PC-3 (cell line): ENCODE measurements around the gene NPIPA2. TPM values are rescaled to one million over a fixed set of nuclear protein-coding genes. Genes with fewer than 3 reads are reported as not detected.
"Not testable (repeated sequence)": the region's sequence is repeated elsewhere in the genome, so short reads cannot be mapped to it uniquely, and the experiment has no call there.

Experiments used
- ATAC-seq: fragments of 200-7000 bp; cut with Tn5 transposase; 2 replicates; pipeline ENCODE4 v1.9.1; 2020; ENCODE audit warnings: mild to moderate bottlenecking, moderate library complexity
- BruUV-seq: library from RNA; stranded (reverse); fragments of 400-500 nt; replicated peaks from 2 replicates; lab custom pipeline; 2021; lab: Mats Ljungman, UMichigan
- CTCF ChIA-PET: fragments of 300-600 bp; sonication (Branson Sonifier 250); formaldehyde crosslinking; loops from one replicate; lab custom pipeline; 2022; ENCODE audit warnings: antibody characterized with exemption; lab: Charles Lee
- POLR2A ChIA-PET: fragments of 300-600 bp; sonication (Branson Sonifier 250); formaldehyde crosslinking; loops from one replicate; lab custom pipeline; 2022; ENCODE audit warnings: antibody characterized with exemption; ENCODE audit not compliant: unreplicated experiment; lab: Charles Lee
- DNase-seq: peaks from one replicate; pipeline ENCODE4 v3.0.0-alpha.2; 2015
- H2AFZ ChIP-seq: fragments of 300-600 bp; sonication (generic); 2 replicates; pipeline ENCODE4 v1.6.0; 2016; ENCODE audit warnings: antibody characterized with exemption, low read length
- H3F3A ChIP-seq: fragments of 300-600 bp; sonication (generic); one replicate; pipeline ENCODE4 v1.6.0; 2017; ENCODE audit warnings: antibody characterized with exemption, low read length, control low read depth, mild to moderate bottlenecking; ENCODE audit not compliant: unreplicated experiment
- H3K27ac ChIP-seq: fragments of 300-600 bp; sonication (generic); 2 replicates; pipeline ENCODE4 v1.5.1; 2016; ENCODE audit warnings: mild to moderate bottlenecking, low read length
- H3K27me3 ChIP-seq: fragments of 300-600 bp; sonication (generic); 2 replicates; pipeline ENCODE4 v1.6.1; 2016; ENCODE audit warnings: low read length, mixed read lengths
- H3K36me3 ChIP-seq: fragments of 300-600 bp; sonication (generic); 2 replicates; pipeline ENCODE4 v1.6.1; 2016; ENCODE audit warnings: low read depth, mixed run types, low read length, mixed read lengths
- H3K4me1 ChIP-seq: fragments of 300-600 bp; sonication (generic); 2 replicates; pipeline ENCODE4 v1.5.1; 2016; ENCODE audit warnings: low read length; ENCODE audit not compliant: insufficient read depth
- H3K4me2 ChIP-seq: fragments of 300-600 bp; sonication (generic); 2 replicates; pipeline ENCODE4 v1.6.0; 2016; ENCODE audit warnings: low read length
- H3K4me3 ChIP-seq: fragments of 300-600 bp; sonication (generic); 2 replicates; pipeline ENCODE4 v1.5.1; 2016; ENCODE audit warnings: mild to moderate bottlenecking, low read length, mixed read lengths
- H3K79me2 ChIP-seq: fragments of 300-600 bp; sonication (generic); 2 replicates; pipeline ENCODE4 v1.6.1; 2017; ENCODE audit warnings: low read length, mixed read lengths
- H3K9ac ChIP-seq: fragments of 300-600 bp; sonication (generic); 2 replicates; pipeline ENCODE4 v1.6.0; 2016; ENCODE audit warnings: mild to moderate bottlenecking, low read length
- H3K9me2 ChIP-seq: fragments of 300-600 bp; sonication (generic); replicated peaks from 2 replicates; pipeline ENCODE4 v1.6.1; 2016; ENCODE audit warnings: mixed run types, low read length, mixed read lengths
- H3K9me3 ChIP-seq: fragments of 300-600 bp; sonication (generic); 2 replicates; pipeline ENCODE4 v1.6.1; 2016; ENCODE audit warnings: low read length, mixed read lengths
- H4K20me1 ChIP-seq: fragments of 300-600 bp; sonication (generic); 2 replicates; pipeline ENCODE4 v1.6.1; 2016; ENCODE audit warnings: low read length, mixed read lengths
- intact Hi-C: fragments of 100-400 bp; cut with micrococcal nuclease; formaldehyde crosslinking; loops from 2 replicates; pipeline ENCODE4 v1.9.0; 2023
- total RNA-seq: library from RNA; depleted of rRNA; stranded (reverse); fragments of >200 nt; gene quantifications from 2 replicates; pipeline ENCODE4 v1.2.3, GENCODE V29; 2014

The NPIPA2 gene
- total RNA-seq, 1 experiment from 2014 or later: 0.98 TPM

DNA sequence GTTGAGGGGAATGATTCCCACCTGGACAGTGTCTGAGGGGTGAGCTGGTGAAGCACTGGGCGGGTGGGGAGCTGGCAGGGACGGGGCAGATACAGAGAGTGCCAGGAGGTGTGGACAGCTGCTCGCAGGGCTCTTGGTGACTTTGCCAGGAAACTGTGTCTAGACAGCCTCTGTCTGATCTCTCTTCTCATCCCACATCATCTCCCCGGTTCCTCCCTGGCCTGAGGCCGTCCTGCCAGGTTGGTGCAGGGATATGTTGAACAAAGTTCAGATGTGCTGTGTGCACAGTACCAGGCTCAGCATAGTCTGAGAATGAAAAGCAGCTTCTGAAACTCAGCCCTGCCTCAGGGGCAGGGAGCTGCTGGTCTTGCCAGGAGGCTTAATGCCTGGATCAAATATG lies 47.2 kb downstream of the NPIPA2 start:
- H4K20me1 ChIP-seq, CTCF ChIA-PET, H3K27ac ChIP-seq, H3K27me3 ChIP-seq, H3K4me2 ChIP-seq, H3K4me1 ChIP-seq, ATAC-seq, H3K4me3 ChIP-seq, POLR2A ChIA-PET, H2AFZ ChIP-seq, H3F3A ChIP-seq, DNase-seq, BruUV-seq, H3K9me2 ChIP-seq, H3K9ac ChIP-seq, H3K9me3 ChIP-seq, H3K36me3 ChIP-seq, H3K79me2 ChIP-seq, intact Hi-C loops: not testable (repeated sequence)

DNA sequence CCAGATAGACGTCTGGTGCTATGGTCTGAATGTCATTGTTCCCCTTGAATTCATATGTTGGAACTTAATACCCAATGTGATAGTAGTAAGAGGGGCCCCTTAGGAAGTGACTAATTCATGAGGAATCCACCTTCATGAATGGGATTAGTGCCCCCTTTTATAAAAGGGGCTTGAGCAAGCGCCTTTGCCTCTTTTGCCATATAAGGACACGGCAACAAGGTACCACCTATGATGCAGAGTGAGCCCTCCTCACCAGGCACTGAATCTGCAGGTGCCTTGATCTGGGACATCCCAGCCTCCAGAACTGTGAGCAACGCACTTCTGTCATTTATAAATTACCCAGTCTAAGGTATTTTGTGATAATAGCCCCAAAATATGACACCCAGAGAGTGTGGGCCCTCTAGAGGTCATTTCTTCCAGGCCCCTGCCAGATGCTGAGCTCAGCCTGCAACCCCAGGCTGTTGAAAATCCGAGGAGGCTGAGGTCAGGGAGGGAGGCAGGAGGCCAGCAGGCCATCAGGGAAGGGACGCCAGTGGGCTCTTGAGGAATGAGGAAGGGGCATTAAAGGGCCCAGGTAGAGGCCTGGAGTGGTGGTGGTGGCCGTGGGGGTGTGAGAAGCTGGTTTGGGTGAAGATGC lies 48.1 kb downstream of the NPIPA2 start:
- H3K79me2 ChIP-seq, H3K9me2 ChIP-seq, H3K27ac ChIP-seq, H3K9ac ChIP-seq, H3K27me3 ChIP-seq, H3K9me3 ChIP-seq, CTCF ChIA-PET, ATAC-seq, H4K20me1 ChIP-seq, H2AFZ ChIP-seq, H3K4me2 ChIP-seq, BruUV-seq, H3K4me1 ChIP-seq, H3K4me3 ChIP-seq, POLR2A ChIA-PET, intact Hi-C loops, H3K36me3 ChIP-seq, H3F3A ChIP-seq, DNase-seq: not testable (repeated sequence)

- H3K4me2 ChIP-seq, H2AFZ ChIP-seq, H3K27ac ChIP-seq, H4K20me1 ChIP-seq, CTCF ChIA-PET, H3K9me3 ChIP-seq, H3K4me1 ChIP-seq, DNase-seq, POLR2A ChIA-PET, H3K79me2 ChIP-seq, BruUV-seq, H3F3A ChIP-seq, H3K9me2 ChIP-seq, ATAC-seq, H3K4me3 ChIP-seq, H3K36me3 ChIP-seq, H3K27me3 ChIP-seq, H3K9ac ChIP-seq, intact Hi-C loops: not testable (repeated sequence)
Measured at GRCh38 chr16:14792914-14793313, 50.6 kb downstream of the NPIPA2 start.

GRCh38 chr16:14797558-14797957 lies 55.2 kb downstream of the NPIPA2 start:
- CTCF ChIA-PET, POLR2A ChIA-PET, H3K27ac ChIP-seq: not testable (repeated sequence)

GRCh38 chr16:14803577-14803976 lies 61.2 kb downstream of the NPIPA2 start:
- H3K9me3 ChIP-seq, H3F3A ChIP-seq, H3K9ac ChIP-seq, POLR2A ChIA-PET, BruUV-seq, H3K27me3 ChIP-seq, H3K4me3 ChIP-seq, intact Hi-C loops, H3K4me1 ChIP-seq, H4K20me1 ChIP-seq, DNase-seq, ATAC-seq, H3K79me2 ChIP-seq, H3K27ac ChIP-seq, H2AFZ ChIP-seq, H3K9me2 ChIP-seq, H3K36me3 ChIP-seq, CTCF ChIA-PET, H3K4me2 ChIP-seq: not testable (repeated sequence)

More at GRCh38 chr16:14797558-14797957, 55.2 kb downstream of the NPIPA2 start:
- H3K4me3 ChIP-seq, H3K9ac ChIP-seq, H3K27me3 ChIP-seq, H3K4me1 ChIP-seq, H3K4me2 ChIP-seq, H3K36me3 ChIP-seq, DNase-seq, intact Hi-C loops, BruUV-seq, H2AFZ ChIP-seq, H3K79me2 ChIP-seq, H3K9me3 ChIP-seq, H3F3A ChIP-seq, H4K20me1 ChIP-seq, H3K9me2 ChIP-seq, ATAC-seq: not testable (repeated sequence)

GRCh38 chr16:14807184-14807678 lies 64.9 kb downstream of the NPIPA2 start:
- H3K4me2 ChIP-seq, H3K27ac ChIP-seq, H3K36me3 ChIP-seq, intact Hi-C loops, BruUV-seq, H3K4me1 ChIP-seq, DNase-seq, H3K27me3 ChIP-seq, H3K9me3 ChIP-seq, H3K9ac ChIP-seq, H3K79me2 ChIP-seq, ATAC-seq, H3K4me3 ChIP-seq, H4K20me1 ChIP-seq, POLR2A ChIA-PET, CTCF ChIA-PET, H3F3A ChIP-seq, H3K9me2 ChIP-seq, H2AFZ ChIP-seq: not testable (repeated sequence)

GRCh38 chr16:14813890-14814289 lies 71.6 kb downstream of the NPIPA2 start:
- H3K9me2 ChIP-seq, H3K79me2 ChIP-seq, CTCF ChIA-PET, H3K9ac ChIP-seq, H3K4me3 ChIP-seq, H3K4me2 ChIP-seq, BruUV-seq, DNase-seq, H3K9me3 ChIP-seq, POLR2A ChIA-PET, ATAC-seq, H3K27me3 ChIP-seq, H2AFZ ChIP-seq, H3F3A ChIP-seq, H3K27ac ChIP-seq, H3K4me1 ChIP-seq, intact Hi-C loops, H4K20me1 ChIP-seq, H3K36me3 ChIP-seq: not testable (repeated sequence)
